ENCODE measurements around the gene TMEM119.
A peak's percentile ranks its signal among the peaks of the same experiment; 100 is the strongest.

TMEM119 gene

GRCh38 chr12:108614639-108615038, 16.8 kb upstream of the TMEM119 start:
- DNase-seq = no peak

- no peak for DNase-seq
Observed at GRCh38 chr12:108614041-108614440, 16.2 kb upstream of the TMEM119 start.

GRCh38 chr12:108613548-108613947, 15.7 kb upstream of the TMEM119 start:
- DNase-seq = no peak

- DNase-seq = no peak
Observed at GRCh38 chr12:108612788-108613282, 15.0 kb upstream of the TMEM119 start.

GRCh38 chr12:108611884-108612415, 14.1 kb upstream of the TMEM119 start:
- DNase-seq = peak; percentile 68

GRCh38 chr12:108610856-108611605, 13.1 kb upstream of the TMEM119 start:
- DNase-seq = no peak

- no peak for DNase-seq
Observed at GRCh38 chr12:108610336-108610815, 12.5 kb upstream of the TMEM119 start.

- no peak for DNase-seq
Observed at GRCh38 chr12:108609537-108610335, 11.9 kb upstream of the TMEM119 start.

- no peak for DNase-seq
Observed at GRCh38 chr12:108608616-108609015, 10.7 kb upstream of the TMEM119 start.

- DNase-seq = no peak
Observed at GRCh38 chr12:108607981-108608600, 10.2 kb upstream of the TMEM119 start.

GRCh38 chr12:108606492-108606891, 8.6 kb upstream of the TMEM119 start:
- DNase-seq = no peak

- no peak for DNase-seq
Observed at GRCh38 chr12:108605690-108606406, 8.0 kb upstream of the TMEM119 start.

- no peak for DNase-seq
Observed at GRCh38 chr12:108605000-108605689, 7.3 kb upstream of the TMEM119 start.

GRCh38 chr12:108604208-108604941, 6.5 kb upstream of the TMEM119 start:
- no peak for DNase-seq

- no peak for DNase-seq
Observed at GRCh38 chr12:108603743-108604142, 5.9 kb upstream of the TMEM119 start.

GRCh38 chr12:108602976-108603704, 5.3 kb upstream of the TMEM119 start:
- no peak for DNase-seq

- no peak for DNase-seq
Observed at GRCh38 chr12:108602209-108602705, 4.4 kb upstream of the TMEM119 start.

GRCh38 chr12:108600702-108601007, 2.8 kb upstream of the TMEM119 start:
- DNase-seq = no peak

GRCh38 chr12:108599948-108600701, 2.2 kb upstream of the TMEM119 start:
- no peak for DNase-seq

- DNase-seq = no peak
Observed at GRCh38 chr12:108599541-108599940, 1.7 kb upstream of the TMEM119 start.

Data from CD4-positive, alpha-beta T cell treated with Interleukin-17A for 1 hour (primary cell).